Endodermal cell (in vitro differentiated cells): Measurements from ENCODE around the gene OTOF. TPM values are rescaled to one million over a fixed set of nuclear protein-coding genes. Genes with fewer than 3 reads are reported as not detected.
A peak's percentile ranks its signal among the peaks of the same experiment; 100 is the strongest.

Experiments
- DNase-seq: peaks from one replicate; pipeline ENCODE4 v3.0.0-alpha.2; 2017
- H3K27ac ChIP-seq: 2 replicates; pipeline ENCODE4 v1.5.1; 2013; ENCODE audit warnings: mild to moderate bottlenecking, low read depth, low read length, moderate library complexity
- H3K27me3 ChIP-seq: 2 replicates; pipeline ENCODE4 v1.6.1; 2013; ENCODE audit warnings: mild to moderate bottlenecking, low read length, moderate library complexity; ENCODE audit not compliant: insufficient read depth, control insufficient read depth, poor library complexity, severe bottlenecking
- H3K36me3 ChIP-seq: 2 replicates; pipeline ENCODE4 v1.7.0; 2013; ENCODE audit warnings: mild to moderate bottlenecking, low read length, moderate library complexity; ENCODE audit not compliant: control insufficient read depth, insufficient read depth
- H3K4me1 ChIP-seq: one replicate; pipeline ENCODE4 v1.7.0; 2013; ENCODE audit warnings: low read length; ENCODE audit not compliant: control insufficient read depth, insufficient read depth
- H3K4me3 ChIP-seq: 2 replicates; pipeline ENCODE4 v1.5.1; 2013; ENCODE audit warnings: mild to moderate bottlenecking, low read length, moderate library complexity
- H3K9ac ChIP-seq: 2 replicates; pipeline ENCODE4 v1.6.1; 2013; ENCODE audit warnings: mild to moderate bottlenecking, low read length, moderate library complexity; ENCODE audit not compliant: poor library complexity, severe bottlenecking; ENCODE audit errors: extremely low read depth
- H3K9me3 ChIP-seq: 2 replicates; pipeline ENCODE4 v1.6.1; 2013; ENCODE audit warnings: mild to moderate bottlenecking, low read length, moderate library complexity; ENCODE audit not compliant: control insufficient read depth
- H3K27ac Mint-ChIP-seq: 2 replicates; pipeline ENCODE4 v1.8.0; 2020; ENCODE audit warnings: mixed read lengths
- H3K27me3 Mint-ChIP-seq: 2 replicates; pipeline ENCODE4 v1.8.0; 2021; ENCODE audit warnings: mild to moderate bottlenecking, mixed read lengths; ENCODE audit not compliant: insufficient read depth
- H3K36me3 Mint-ChIP-seq: 2 replicates; pipeline ENCODE4 v1.8.0; 2020; ENCODE audit warnings: low read depth, mixed read lengths
- H3K4me1 Mint-ChIP-seq: 2 replicates; pipeline ENCODE4 v1.8.0; 2020; ENCODE audit warnings: mixed read lengths
- H3K4me3 Mint-ChIP-seq: 2 replicates; pipeline ENCODE4 v1.8.0; 2020; ENCODE audit warnings: mild to moderate bottlenecking, moderate library complexity, mixed read lengths
- H3K9me3 Mint-ChIP-seq: 2 replicates; pipeline ENCODE4 v1.8.0; 2020; ENCODE audit warnings: mild to moderate bottlenecking, mixed read lengths
- CTCF ChIP-seq: fragments of 200-600 bp; sonication (generic); conservative IDR thresholded peaks from 2 replicates; pipeline ENCODE4 v1.5.0; 2021; ENCODE audit warnings: antibody characterized with exemption, mild to moderate bottlenecking
- WGBS, 2 experiments: methylation state at CpG; one replicate each; pipeline versions ENCODE4 v1.1.5 to v1.1.7; 2013; ENCODE audit warnings: missing lambda C conversion rate in 2 of 2, mixed read lengths in 1 of 2; ENCODE audit not compliant: insufficient coverage in 1 of 2, insufficient read length in 1 of 2; 5-methylcytosine and 5-hydroxymethylcytosine counted together
- total RNA-seq, 2 donors: library from RNA; stranded (reverse); fragmentation: NEBNext Ultra II Directional in 1 of 2; extraction: Animal tissue kit (Norgen Biotek cat#: 25700) in 1 of 2; gene quantifications; 2 replicates in 1 of 2; 3 replicates in 1 of 2; pipeline ENCODE4 v1.2.1, GENCODE V29; 2021

The OTOF gene
- total RNA-seq, 2 donors from 2014 or later = 1.1 to 1.2 TPM

DNA sequence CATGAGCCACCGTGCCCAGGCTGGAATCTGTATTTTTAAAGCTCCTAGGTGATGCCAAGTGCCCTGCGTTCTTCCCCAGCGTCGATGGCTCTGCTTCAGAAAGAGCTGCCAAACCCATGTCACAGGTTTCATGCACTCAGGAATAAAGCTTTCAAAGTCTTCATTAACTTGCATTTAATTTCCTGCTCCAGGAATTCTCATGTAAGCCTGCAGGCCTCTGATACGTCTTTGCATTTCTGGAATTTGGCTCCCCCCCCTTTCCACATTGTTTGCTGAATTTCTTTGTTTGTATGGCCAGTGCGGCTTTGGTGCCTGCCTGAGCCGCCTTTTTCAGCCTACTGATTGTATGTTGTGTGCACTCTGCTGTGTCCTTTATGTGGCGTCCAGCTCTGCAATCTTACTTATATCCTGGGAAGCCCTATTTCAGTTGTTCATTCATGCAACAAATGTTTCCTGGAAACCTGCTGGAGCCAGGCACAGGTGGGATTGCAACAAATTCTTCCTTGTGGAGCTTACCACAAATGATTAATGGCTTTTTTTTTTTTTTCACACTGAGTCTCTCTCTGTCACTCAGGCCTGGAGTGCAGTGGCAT lies 17.9 kb upstream of the OTOF start:
- no peaks in the 10 kb centered on the region for H3K27me3 ChIP-seq
- Mint-ChIP-seq H3K4me1 (peaks cover 10% of the 10 kb centered on the region), H3K27me3 (no peaks in the 10 kb centered on the region), H3K4me3 (no peak overlapping the region), H3K27ac (peak overlapping the region; percentile 14), H3K9me3 (no peaks in the 10 kb centered on the region), H3K36me3 (no peaks in the 10 kb centered on the region)
- no peak for TF ChIP-seq CTCF
- H3K4me1 ChIP-seq = no peaks in the 10 kb centered on the region
- 72 to 77% methylated on average over 7 to 8 of the region's 8 CpGs for WGBS, 2 experiments
- H3K36me3 ChIP-seq = no peaks in the 10 kb centered on the region
- no peak overlapping the region for H3K4me3 ChIP-seq
- no peak overlapping the region for H3K9ac ChIP-seq
- H3K27ac ChIP-seq = peak overlapping the region; percentile 75
- peak; percentile 73 for DNase-seq
- no peaks in the 10 kb centered on the region for H3K9me3 ChIP-seq

- WGBS, 2 experiments = 93 to 100% methylated on average over 1 to 8 of the region's 8 CpGs
- Histone ChIP-seq H3K36me3 (no peaks in the 10 kb centered on the region), H3K27ac (no peak overlapping the region), H3K9me3 (no peaks in the 10 kb centered on the region), H3K9ac (no peak overlapping the region), H3K4me3 (no peak overlapping the region), H3K4me1 (no peaks in the 10 kb centered on the region), H3K27me3 (no peaks in the 10 kb centered on the region)
- Mint-ChIP-seq H3K27me3 (no peaks in the 10 kb centered on the region), H3K4me3 (no peak overlapping the region), H3K36me3 (no peaks in the 10 kb centered on the region), H3K9me3 (no peaks in the 10 kb centered on the region), H3K27ac (no peak overlapping the region), H3K4me1 (peaks cover 10% of the 10 kb centered on the region)
- TF ChIP-seq CTCF = no peak
- no peak for DNase-seq
Measured at GRCh38 chr2:26494891-26495290, 17.0 kb upstream of the OTOF start.

GRCh38 chr2:26494199-26494598 lies 16.3 kb upstream of the OTOF start:
- no peak overlapping the region for H3K9ac ChIP-seq
- TF ChIP-seq CTCF = no peak
- no peaks in the 10 kb centered on the region for H3K27me3 ChIP-seq
- Mint-ChIP-seq H3K27me3 (no peaks in the 10 kb centered on the region), H3K9me3 (no peaks in the 10 kb centered on the region), H3K4me1 (peaks cover 10% of the 10 kb centered on the region), H3K36me3 (no peaks in the 10 kb centered on the region), H3K27ac (no peak overlapping the region), H3K4me3 (no peak overlapping the region)
- no peaks in the 10 kb centered on the region for H3K36me3 ChIP-seq
- H3K4me3 ChIP-seq = no peak overlapping the region
- 94 to 96% methylated on average over 4 of the region's 4 CpGs for WGBS, 2 experiments
- no peaks in the 10 kb centered on the region for H3K9me3 ChIP-seq
- H3K27ac ChIP-seq = no peak overlapping the region
- H3K4me1 ChIP-seq = no peaks in the 10 kb centered on the region
- DNase-seq = no peak
